NCI-H1930 (cell line): Measurements from ENCODE around the gene LMO3.
A peak's percentile ranks its signal among the peaks of the same experiment; 100 is the strongest.

Experiments used
- DNase-seq, 2 experiments: peaks; one replicate each; lab custom pipeline; 2025; lab: John Stamatoyannopoulos, UW

LMO3 gene

GRCh38 chr12:16606117-16606200 is at the start of gene LMO3:
Gene LMO3 (minus strand): TSS chr12:16606162. CDS start chr12:16600860, 5,302 bp downstream.
- DNase-seq, result no peak

GRCh38 chr12:16636435-16637055 is 30.6 kb upstream of the LMO3 start:
- DNase-seq, result no peak

GRCh38 chr12:16634786-16635185 is 28.8 kb upstream of the LMO3 start:
- no peak for DNase-seq

- no peak for DNase-seq
Observed at GRCh38 chr12:16626991-16627390, 21.0 kb upstream of the LMO3 start.

- DNase-seq, result no peak
Observed at GRCh38 chr12:16622338-16622737, 16.4 kb upstream of the LMO3 start.

- DNase-seq, result no peak
Observed at GRCh38 chr12:16619537-16619936, 13.6 kb upstream of the LMO3 start.

GRCh38 chr12:16618256-16618655 is 12.3 kb upstream of the LMO3 start:
- DNase-seq, result no peak

- DNase-seq, result no peak
Observed at GRCh38 chr12:16613199-16613598, 7.2 kb upstream of the LMO3 start.

- no peak for DNase-seq
Observed at GRCh38 chr12:16612647-16613046, 6.7 kb upstream of the LMO3 start.

- DNase-seq, result no peak
Observed at GRCh38 chr12:16611146-16611545, 5.2 kb upstream of the LMO3 start.

- DNase-seq, result no peak
Observed at GRCh38 chr12:16610743-16611142, 4.8 kb upstream of the LMO3 start.

GRCh38 chr12:16610001-16610585 is 4.1 kb upstream of the LMO3 start:
- DNase-seq, result no peak

- DNase-seq, result no peak
Observed at GRCh38 chr12:16608946-16609539, 3.1 kb upstream of the LMO3 start.

GRCh38 chr12:16607906-16608775 is 2.2 kb upstream of the LMO3 start:
- no peak for DNase-seq

- DNase-seq, result no peak
Observed at GRCh38 chr12:16606991-16607390, 1.0 kb upstream of the LMO3 start.

GRCh38 chr12:16606201-16606849 is 363 bp upstream of the LMO3 start:
- peak in 1 of 2 experiments; percentile 17 for DNase-seq

- DNase-seq, result no peak
Observed at GRCh38 chr12:16605642-16606116, 283 bp downstream of the LMO3 start.

- DNase-seq, result no peak
Observed at GRCh38 chr12:16604596-16605252, 1.2 kb downstream of the LMO3 start.

GRCh38 chr12:16603916-16604575 is 1.9 kb downstream of the LMO3 start:
- no peak for DNase-seq

- no peak for DNase-seq
Observed at GRCh38 chr12:16603260-16603915, 2.6 kb downstream of the LMO3 start.

GRCh38 chr12:16602412-16602811 is 3.5 kb downstream of the LMO3 start:
- no peak for DNase-seq
